ENCODE data around the gene JUNB.
"Not testable (repeated sequence)": the region's sequence is repeated elsewhere in the genome, so short reads cannot be mapped to it uniquely, and the experiment has no call there.

The JUNB gene

GRCh38 chr19:12815088-12815487 is 23.8 kb downstream of the JUNB start:
- no peak for DNase-seq

- not testable (repeated sequence) for DNase-seq
Observed at GRCh38 chr19:12817188-12817587, 25.9 kb downstream of the JUNB start.

GRCh38 chr19:12817810-12818209 is 26.5 kb downstream of the JUNB start:
- DNase-seq = not testable (repeated sequence)

- no peak for DNase-seq
Observed at GRCh38 chr19:12821761-12822160, 30.5 kb downstream of the JUNB start.

- DNase-seq = no peak
Observed at GRCh38 chr19:12825254-12826131, 34.2 kb downstream of the JUNB start.

- DNase-seq = peak; percentile 81
Observed at GRCh38 chr19:12828494-12828893, 37.2 kb downstream of the JUNB start.

GRCh38 chr19:12833418-12833737 is 42.1 kb downstream of the JUNB start:
- DNase-seq = no peak

- peak; percentile 62 for DNase-seq
Observed at GRCh38 chr19:12833738-12834565, 42.7 kb downstream of the JUNB start.

GRCh38 chr19:12834566-12834943 is 43.3 kb downstream of the JUNB start, which contains the start of gene RTBDN:
TSS of gene RTBDN (minus strand) at chr19:12834579. CDS start at chr19:12829979, 4,600 bp downstream.
- peak; percentile 26 for DNase-seq

GRCh38 chr19:12834976-12835757 is 43.9 kb downstream of the JUNB start:
- DNase-seq = no peak

GRCh38 chr19:12836529-12836863 is 45.2 kb downstream of the JUNB start:
- no peak for DNase-seq

- DNase-seq = no peak
Observed at GRCh38 chr19:12837225-12837624, 45.9 kb downstream of the JUNB start.

GRCh38 chr19:12838182-12838885 is 47.0 kb downstream of the JUNB start, which contains the start of gene MAST1:
TSS of gene MAST1 (plus strand) at chr19:12838515. CDS start at chr19:12838573, 58 bp downstream.
- DNase-seq = no peak

- DNase-seq = no peak
Observed at GRCh38 chr19:12838886-12839756, 47.8 kb downstream of the JUNB start.

GRCh38 chr19:12840091-12841079 is 49.1 kb downstream of the JUNB start:
- no peak for DNase-seq

GRCh38 chr19:12841094-12841493 is 49.8 kb downstream of the JUNB start:
- no peak for DNase-seq

GRCh38 chr19:12842511-12842910 is 51.2 kb downstream of the JUNB start:
- no peak for DNase-seq
